ENCODE results near the gene MEIS1. TPM values are rescaled to one million over a fixed set of nuclear protein-coding genes. Genes with fewer than 3 reads are reported as not detected.

MEIS1 gene
- total RNA-seq, 1 experiment from 2014 or later = 4.1 TPM

- no peak overlapping the region for H2AFZ ChIP-seq (ENCODE audit: low read length)
- CTCF ChIA-PET = no interaction called here
These were observed 159.1 kb downstream of the MEIS1 start for GRCh38 chr2:66594001-66594400.

GRCh38 chr2:66595556-66595955, 160.6 kb downstream of the MEIS1 start:
- ATAC-seq (no peak), DNase-seq (no peak)
- H3K4me2 ChIP-seq (ENCODE audit: low read length) = no peak overlapping the region
- no peak overlapping the region for H3K27ac ChIP-seq (ENCODE audit: low read length)
- H2AFZ ChIP-seq (ENCODE audit: low read length) = no peak overlapping the region
- H3K4me3 ChIP-seq (ENCODE audit: low read length) = no peak overlapping the region
- no peaks in the 10 kb centered on the region for H3K4me1 ChIP-seq (ENCODE audit: insufficient read depth, low read length)
- no peaks in the 10 kb centered on the region for H3K79me2 ChIP-seq (ENCODE audit: low read length)
- POLR2A ChIA-PET (ENCODE audit: unreplicated experiment) = no interaction called here
- H3K9me3 ChIP-seq (ENCODE audit: low read length) = no peaks in the 10 kb centered on the region
- CTCF ChIA-PET = no interaction called here
- BruUV-seq (replicated peaks) = no TSS peak
- TF ChIP-seq, protein P1, sequence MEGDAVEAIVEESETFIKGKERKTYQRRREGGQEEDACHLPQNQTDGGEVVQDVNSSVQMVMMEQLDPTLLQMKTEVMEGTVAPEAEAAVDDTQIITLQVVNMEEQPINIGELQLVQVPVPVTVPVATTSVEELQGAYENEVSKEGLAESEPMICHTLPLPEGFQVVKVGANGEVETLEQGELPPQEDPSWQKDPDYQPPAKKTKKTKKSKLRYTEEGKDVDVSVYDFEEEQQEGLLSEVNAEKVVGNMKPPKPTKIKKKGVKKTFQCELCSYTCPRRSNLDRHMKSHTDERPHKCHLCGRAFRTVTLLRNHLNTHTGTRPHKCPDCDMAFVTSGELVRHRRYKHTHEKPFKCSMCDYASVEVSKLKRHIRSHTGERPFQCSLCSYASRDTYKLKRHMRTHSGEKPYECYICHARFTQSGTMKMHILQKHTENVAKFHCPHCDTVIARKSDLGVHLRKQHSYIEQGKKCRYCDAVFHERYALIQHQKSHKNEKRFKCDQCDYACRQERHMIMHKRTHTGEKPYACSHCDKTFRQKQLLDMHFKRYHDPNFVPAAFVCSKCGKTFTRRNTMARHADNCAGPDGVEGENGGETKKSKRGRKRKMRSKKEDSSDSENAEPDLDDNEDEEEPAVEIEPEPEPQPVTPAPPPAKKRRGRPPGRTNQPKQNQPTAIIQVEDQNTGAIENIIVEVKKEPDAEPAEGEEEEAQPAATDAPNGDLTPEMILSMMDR (conservative IDR thresholded peaks at IDR 0.05; ENCODE audit: low read depth, low read length) = no peak
- TF ChIP-seq EZH2phosphoT487 (IDR thresholded peaks at IDR 0.05; ENCODE audit: borderline replicate concordance, low read length) (no peak), EZH2 (IDR thresholded peaks at IDR 0.05; ENCODE audit: low read length, unreplicated experiment) (no peak)
- no peaks in the 10 kb centered on the region for H3K36me3 ChIP-seq (ENCODE audit: low read depth, low read length)
- no peaks in the 10 kb centered on the region for H3F3A ChIP-seq (ENCODE audit: low read length, unreplicated experiment)
- intact Hi-C loops (cut with micrococcal nuclease) = no loop called here
- H3K9ac ChIP-seq (ENCODE audit: low read length) = no peak overlapping the region
- H3K27me3 ChIP-seq (ENCODE audit: low read length) = peaks cover 22% of the 10 kb centered on the region
- no peaks in the 10 kb centered on the region for H3K9me2 ChIP-seq (replicated peaks; ENCODE audit: low read length)
- H4K20me1 ChIP-seq (ENCODE audit: low read length) = no peaks in the 10 kb centered on the region

More at GRCh38 chr2:66594001-66594400, 159.1 kb downstream of the MEIS1 start:
- ATAC-seq (no peak), DNase-seq (no peak)
- POLR2A ChIA-PET (ENCODE audit: unreplicated experiment) = no interaction called here
- intact Hi-C loops (cut with micrococcal nuclease) = no loop called here
- no peak overlapping the region for H3K27ac ChIP-seq (ENCODE audit: low read length)
- no peaks in the 10 kb centered on the region for H3K36me3 ChIP-seq (ENCODE audit: low read depth, low read length)
- no peak overlapping the region for H3K4me2 ChIP-seq (ENCODE audit: low read length)
- H3F3A ChIP-seq (ENCODE audit: low read length, unreplicated experiment) = no peaks in the 10 kb centered on the region
- TF ChIP-seq, protein P1 (conservative IDR thresholded peaks at IDR 0.05; ENCODE audit: low read depth, low read length) = no peak
- TF ChIP-seq EZH2 (IDR thresholded peaks at IDR 0.05; ENCODE audit: low read length, unreplicated experiment) = no peak
- no peak for TF ChIP-seq EZH2phosphoT487 (IDR thresholded peaks at IDR 0.05; ENCODE audit: borderline replicate concordance, low read length)
- H3K9ac ChIP-seq (ENCODE audit: low read length) = no peak overlapping the region
- H3K4me1 ChIP-seq (ENCODE audit: insufficient read depth, low read length) = no peaks in the 10 kb centered on the region
- peaks cover 8% of the 10 kb centered on the region for H3K27me3 ChIP-seq (ENCODE audit: low read length)
- H4K20me1 ChIP-seq (ENCODE audit: low read length) = no peaks in the 10 kb centered on the region
- no peaks in the 10 kb centered on the region; the same call in 1 of the 2 replicates for H3K9me2 ChIP-seq (replicated peaks; ENCODE audit: low read length)
- H3K4me3 ChIP-seq (ENCODE audit: low read length) = no peak overlapping the region
- no peaks in the 10 kb centered on the region for H3K9me3 ChIP-seq (ENCODE audit: low read length)
- no peaks in the 10 kb centered on the region for H3K79me2 ChIP-seq (ENCODE audit: low read length)
- BruUV-seq (replicated peaks) = no TSS peak

DNA sequence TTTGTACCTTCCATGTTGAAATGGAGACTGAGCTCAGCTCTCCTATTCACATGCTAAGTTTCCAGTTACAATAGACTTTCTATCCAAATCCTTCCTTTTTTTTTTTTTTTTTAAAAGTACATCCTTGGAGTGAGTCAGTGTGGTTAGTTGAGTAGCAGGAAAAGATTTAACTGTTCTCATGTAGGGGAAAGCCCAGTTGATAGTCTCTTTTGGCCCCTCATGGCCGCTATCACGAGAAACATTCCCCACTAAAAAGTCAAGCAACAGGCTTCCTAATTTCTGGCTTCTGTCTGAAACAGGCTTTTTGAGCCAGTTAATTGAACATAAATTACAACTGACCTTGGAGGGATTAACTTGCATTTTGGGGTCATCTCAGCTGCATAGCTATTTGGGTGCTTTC, 161.3 kb downstream of the MEIS1 start:
- Histone ChIP-seq H3K79me2 (ENCODE audit: low read length) (no peaks in the 10 kb centered on the region), H3K4me3 (ENCODE audit: low read length) (no peak overlapping the region), H3F3A (ENCODE audit: low read length, unreplicated experiment) (no peaks in the 10 kb centered on the region), H3K9me3 (ENCODE audit: low read length) (no peaks in the 10 kb centered on the region), H3K4me2 (ENCODE audit: low read length) (no peak overlapping the region), H3K4me1 (ENCODE audit: insufficient read depth, low read length) (no peaks in the 10 kb centered on the region), H2AFZ (ENCODE audit: low read length) (no peak overlapping the region), H3K27ac (ENCODE audit: low read length) (no peak overlapping the region), H3K27me3 (ENCODE audit: low read length) (peaks cover 29% of the 10 kb centered on the region), H3K36me3 (ENCODE audit: low read depth, low read length) (no peaks in the 10 kb centered on the region), H3K9me2 (replicated peaks; ENCODE audit: low read length) (no peaks in the 10 kb centered on the region), H3K9ac (ENCODE audit: low read length) (no peak overlapping the region), H4K20me1 (ENCODE audit: low read length) (no peaks in the 10 kb centered on the region)
- ChIA-PET POLR2A (ENCODE audit: unreplicated experiment) (no interaction called here), CTCF (no interaction called here)
- BruUV-seq (replicated peaks) = no TSS peak
- ATAC-seq = no peak
- TF ChIP-seq, protein P1 (conservative IDR thresholded peaks at IDR 0.05; ENCODE audit: low read depth, low read length) = no peak
- TF ChIP-seq EZH2 (IDR thresholded peaks at IDR 0.05; ENCODE audit: low read length, unreplicated experiment) = no peak
- no peak for TF ChIP-seq EZH2phosphoT487 (IDR thresholded peaks at IDR 0.05; ENCODE audit: borderline replicate concordance, low read length)
- DNase-seq = no peak
- intact Hi-C loops (cut with micrococcal nuclease) = no loop called here
